ENCODE results near the gene DCANP1.

Gene DCANP1

GRCh38 chr5:135451581-135452320 lies 4.6 kb upstream of the DCANP1 start:
- Histone ChIP-seq H3K9ac (ENCODE audit: low read depth, low read length, poor library complexity, severe bottlenecking) (no peak overlapping the region), H3K79me2 (ENCODE audit: insufficient read depth, low read length) (no peaks in the 10 kb centered on the region), H3K4me2 (ENCODE audit: low read depth, low read length, poor library complexity, severe bottlenecking) (no peak overlapping the region), H3K9me3 (ENCODE audit: insufficient read depth, low read depth, low read length) (no peaks in the 10 kb centered on the region), H3F3A (ENCODE audit: low read depth) (no peaks in the 10 kb centered on the region), H3K9me2 (replicated peaks; ENCODE audit: low read depth, low read length) (no peaks in the 10 kb centered on the region), H3K27me3 (ENCODE audit: insufficient read depth, low read length, poor library complexity, severe bottlenecking) (no peaks in the 10 kb centered on the region), H4K20me1 (ENCODE audit: insufficient read depth, low read length, poor library complexity, severe bottlenecking) (no peaks in the 10 kb centered on the region), H3K36me3 (ENCODE audit: insufficient read depth, low read length) (no peaks in the 10 kb centered on the region), H3K4me3 (ENCODE audit: low read length, poor library complexity, severe bottlenecking) (no peak overlapping the region), H3K4me1 (ENCODE audit: insufficient read depth, low read length, poor library complexity, severe bottlenecking) (no peaks in the 10 kb centered on the region), H2AFZ (ENCODE audit: low read length) (no peak overlapping the region)
- TF ChIP-seq EZH2phosphoT487 (IDR thresholded peaks at IDR 0.05; ENCODE audit: borderline replicate concordance) (no peak), CTCF (conservative IDR thresholded peaks at IDR 0.05; ENCODE audit: low read length) (no peak)

- H3K4me3 ChIP-seq (ENCODE audit: low read length, poor library complexity, severe bottlenecking) = no peak overlapping the region
- peaks cover 2% of the 10 kb centered on the region for H3K4me1 ChIP-seq (ENCODE audit: insufficient read depth, low read length, poor library complexity, severe bottlenecking)
Measured at GRCh38 chr5:135450952-135451351, 3.8 kb upstream of the DCANP1 start.

DNA sequence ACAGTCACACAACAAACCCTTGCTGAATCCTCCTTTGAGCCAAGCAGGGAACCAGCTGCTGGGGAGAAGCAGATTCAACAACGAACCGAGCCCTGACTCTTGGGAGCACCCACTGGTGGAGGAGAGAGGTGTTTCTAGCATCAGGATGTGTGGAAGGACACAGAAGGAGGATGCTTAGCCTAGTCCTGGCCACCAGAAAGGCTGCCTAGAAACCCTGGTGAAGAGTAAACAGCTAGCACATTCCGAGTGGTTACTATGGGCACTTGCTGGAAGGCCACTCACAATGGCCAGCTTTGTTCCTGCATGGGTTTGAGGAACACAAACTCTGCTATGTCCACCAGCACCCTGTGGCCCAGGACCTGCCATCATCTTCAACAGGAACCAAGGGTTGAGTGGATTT lies 3.2 kb upstream of the DCANP1 start:
- TF ChIP-seq EZH2phosphoT487 (IDR thresholded peaks at IDR 0.05; ENCODE audit: borderline replicate concordance) (no peak), CTCF (conservative IDR thresholded peaks at IDR 0.05; ENCODE audit: low read length) (no peak)
- no peak overlapping the region for H3K4me2 ChIP-seq (ENCODE audit: low read depth, low read length, poor library complexity, severe bottlenecking)
- no peak overlapping the region for H3K4me3 ChIP-seq (ENCODE audit: low read length, poor library complexity, severe bottlenecking)
- no peaks in the 10 kb centered on the region for H3K79me2 ChIP-seq (ENCODE audit: insufficient read depth, low read length)
- no peaks in the 10 kb centered on the region for H3K27me3 ChIP-seq (ENCODE audit: insufficient read depth, low read length, poor library complexity, severe bottlenecking)
- H3K9me3 ChIP-seq (ENCODE audit: insufficient read depth, low read depth, low read length) = no peaks in the 10 kb centered on the region
- no peaks in the 10 kb centered on the region for H3F3A ChIP-seq (ENCODE audit: low read depth)
- no peaks in the 10 kb centered on the region for H4K20me1 ChIP-seq (ENCODE audit: insufficient read depth, low read length, poor library complexity, severe bottlenecking)
- H3K4me1 ChIP-seq (ENCODE audit: insufficient read depth, low read length, poor library complexity, severe bottlenecking) = peaks cover 8% of the 10 kb centered on the region
- no peaks in the 10 kb centered on the region for H3K9me2 ChIP-seq (replicated peaks; ENCODE audit: low read depth, low read length)
- no peak overlapping the region for H2AFZ ChIP-seq (ENCODE audit: low read length)
- H3K9ac ChIP-seq (ENCODE audit: low read depth, low read length, poor library complexity, severe bottlenecking) = no peak overlapping the region
- H3K36me3 ChIP-seq (ENCODE audit: insufficient read depth, low read length) = no peaks in the 10 kb centered on the region

More at GRCh38 chr5:135450952-135451351, 3.8 kb upstream of the DCANP1 start:
- Histone ChIP-seq H3K9me2 (replicated peaks; ENCODE audit: low read depth, low read length) (no peaks in the 10 kb centered on the region), H3K27me3 (ENCODE audit: insufficient read depth, low read length, poor library complexity, severe bottlenecking) (no peaks in the 10 kb centered on the region), H3K9me3 (ENCODE audit: insufficient read depth, low read depth, low read length) (no peaks in the 10 kb centered on the region), H3F3A (ENCODE audit: low read depth) (no peaks in the 10 kb centered on the region), H3K79me2 (ENCODE audit: insufficient read depth, low read length) (no peaks in the 10 kb centered on the region), H3K9ac (ENCODE audit: low read depth, low read length, poor library complexity, severe bottlenecking) (no peak overlapping the region), H3K36me3 (ENCODE audit: insufficient read depth, low read length) (no peaks in the 10 kb centered on the region), H2AFZ (ENCODE audit: low read length) (no peak overlapping the region), H4K20me1 (ENCODE audit: insufficient read depth, low read length, poor library complexity, severe bottlenecking) (no peaks in the 10 kb centered on the region), H3K4me2 (ENCODE audit: low read depth, low read length, poor library complexity, severe bottlenecking) (no peak overlapping the region)
- TF ChIP-seq EZH2phosphoT487 (IDR thresholded peaks at IDR 0.05; ENCODE audit: borderline replicate concordance) (no peak), CTCF (conservative IDR thresholded peaks at IDR 0.05; ENCODE audit: low read length) (no peak)

All from Loucy (cell line).